Fibroblast of skin of scalp (primary cell): ENCODE data around the gene GEMIN2.
"Not testable (repeated sequence)": the region's sequence is repeated elsewhere in the genome, so short reads cannot be mapped to it uniquely, and the experiment has no call there.

ENCODE experiments used
- DNase-seq: peaks from one replicate; pipeline ENCODE4 v3.0.0-alpha.2; 2013

The GEMIN2 gene

GRCh38 chr14:39176263-39177167 lies 62.4 kb downstream of the GEMIN2 start:
- no peak for DNase-seq

GRCh38 chr14:39177168-39177545 lies 63.0 kb downstream of the GEMIN2 start:
- no peak for DNase-seq

GRCh38 chr14:39179042-39179441 lies 64.9 kb downstream of the GEMIN2 start:
- DNase-seq: no peak

- DNase-seq: no peak
Observed at GRCh38 chr14:39180553-39180952, 66.4 kb downstream of the GEMIN2 start.

GRCh38 chr14:39181026-39181692 lies 67.0 kb downstream of the GEMIN2 start:
- no peak for DNase-seq

- no peak for DNase-seq
Observed at GRCh38 chr14:39181693-39182047, 67.5 kb downstream of the GEMIN2 start.

- DNase-seq: no peak
Observed at GRCh38 chr14:39182770-39183684, 68.9 kb downstream of the GEMIN2 start.

GRCh38 chr14:39183685-39184003 lies 69.5 kb downstream of the GEMIN2 start:
- DNase-seq: not testable (repeated sequence)

- DNase-seq: no peak
Observed at GRCh38 chr14:39184628-39185255, 70.6 kb downstream of the GEMIN2 start.

GRCh38 chr14:39185256-39186049 lies 71.3 kb downstream of the GEMIN2 start:
- DNase-seq: no peak
